Hepatocyte (in vitro differentiated cells): ENCODE measurements around the gene TBC1D9. TPM values are rescaled to one million over a fixed set of nuclear protein-coding genes. Genes with fewer than 3 reads are reported as not detected.

ENCODE experiments used
- DNase-seq: peaks from one replicate; pipeline ENCODE4 v3.0.0-alpha.2; 2016; ENCODE audit warnings: low spot score
- H2AFZ ChIP-seq: fragments of 200-600 bp; sonication (generic); 2 replicates; pipeline ENCODE4 v1.6.0; 2016; ENCODE audit warnings: antibody characterized with exemption, mild to moderate bottlenecking
- H3K27ac ChIP-seq: fragments of 200-600 bp; sonication (generic); 2 replicates; pipeline ENCODE4 v1.5.1; 2016; ENCODE audit warnings: mild to moderate bottlenecking
- H3K27me3 ChIP-seq: fragments of 200-600 bp; sonication (generic); 2 replicates; pipeline ENCODE4 v1.6.1; 2016
- H3K36me3 ChIP-seq: fragments of 200-600 bp; sonication (generic); replicated peaks from 2 replicates; pipeline ENCODE4 v1.5.1; 2016; ENCODE audit warnings: low read depth; ENCODE audit not compliant: insufficient read depth
- H3K4me1 ChIP-seq: fragments of 200-600 bp; sonication (generic); 2 replicates; pipeline ENCODE4 v1.5.1; 2016; ENCODE audit warnings: mild to moderate bottlenecking, moderate library complexity; ENCODE audit not compliant: insufficient read depth
- H3K4me2 ChIP-seq: fragments of 200-600 bp; sonication (generic); 2 replicates; pipeline ENCODE4 v1.6.0; 2016
- H3K4me3 ChIP-seq: fragments of 200-600 bp; sonication (generic); 2 replicates; pipeline ENCODE4 v1.5.1; 2016; ENCODE audit warnings: mild to moderate bottlenecking
- H3K79me2 ChIP-seq: fragments of 200-600 bp; sonication (generic); 2 replicates; pipeline ENCODE4 v1.6.0; 2017; ENCODE audit warnings: mild to moderate bottlenecking
- H3K9me2 ChIP-seq: fragments of 200-600 bp; sonication (generic); replicated peaks from 2 replicates; pipeline ENCODE4 v1.6.0; 2017; ENCODE audit warnings: mild to moderate bottlenecking; ENCODE audit not compliant: insufficient read depth
- H3K9me3 ChIP-seq: fragments of 200-600 bp; sonication (generic); 2 replicates; pipeline ENCODE4 v1.5.1; 2016; ENCODE audit warnings: low read depth, mild to moderate bottlenecking
- H4K20me1 ChIP-seq: fragments of 200-600 bp; sonication (generic); 2 replicates; pipeline ENCODE4 v1.6.0; 2016; ENCODE audit warnings: mild to moderate bottlenecking; ENCODE audit not compliant: insufficient read depth, poor library complexity, severe bottlenecking
- EZH2 ChIP-seq: fragments of 200-600 bp; sonication (generic); IDR thresholded peaks from 2 replicates; pipeline ENCODE4 v1.6.1; 2016; ENCODE audit warnings: antibody characterized with exemption, mild to moderate bottlenecking, borderline replicate concordance
- EZH2phosphoT487 ChIP-seq: fragments of 200-600 bp; sonication (generic); IDR thresholded peaks from one replicate; pipeline ENCODE4 v1.6.1; 2018; ENCODE audit warnings: antibody characterized with exemption, mild to moderate bottlenecking, low read depth, moderate library complexity; ENCODE audit not compliant: unreplicated experiment, severe bottlenecking
- WGBS: methylation state at CpG from one replicate; pipeline ENCODE4 v1.1.6; 2016; ENCODE audit warnings: low lambda C conversion rate; ENCODE audit errors: missing lambda C conversion rate; 5-methylcytosine and 5-hydroxymethylcytosine counted together
- polyA plus RNA-seq: library from polyadenylated mRNA; unstranded; fragments of >200 nt; fragmentation: Nextera tagmentation; extraction: Ambion mirVana; gene quantifications from 2 replicates; pipeline ENCODE4 v1.2.1, GENCODE V29; 2016
- total RNA-seq: library from RNA; depleted of rRNA; stranded (reverse); fragments of >200 nt; gene quantifications from 2 replicates; pipeline ENCODE4 v1.2.3, GENCODE V29; 2014
- TF ChIP-seq, protein P1 (sequence below): fragments of 200-600 bp; sonication (generic); IDR thresholded peaks from 2 replicates; pipeline ENCODE4 v1.5.1; 2016; ENCODE audit warnings: antibody characterized with exemption, mild to moderate bottlenecking; ENCODE audit not compliant: poor library complexity

The TBC1D9 gene
- total and polyA plus RNA-seq, 2 experiments from 2014 or later: 10.5 to 35.6 TPM

DNA sequence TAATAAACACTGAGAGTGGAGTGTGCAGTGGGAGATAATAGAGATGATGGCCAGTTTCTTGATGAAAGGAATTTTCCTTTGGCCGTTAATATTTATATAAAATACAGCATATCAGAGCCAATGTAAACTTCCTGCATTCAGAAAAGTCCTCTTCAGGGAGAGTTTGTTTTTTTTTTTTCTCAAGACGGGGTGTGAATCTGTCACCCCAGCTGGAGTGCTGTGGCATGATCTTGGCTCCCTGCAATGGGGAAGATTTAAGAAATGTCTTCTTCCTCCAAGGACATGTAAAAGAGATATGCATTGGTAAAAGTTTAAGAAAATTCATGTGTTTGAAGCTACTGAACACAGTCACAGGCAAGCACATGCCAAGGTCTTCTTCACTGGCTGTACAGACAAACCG is 25.4 kb upstream of the TBC1D9 start:
- Histone ChIP-seq H3K4me1 (no peaks in the 10 kb centered on the region), H4K20me1 (no peaks in the 10 kb centered on the region), H3K79me2 (no peaks in the 10 kb centered on the region), H3K4me2 (no peak overlapping the region), H3K9me3 (no peaks in the 10 kb centered on the region), H2AFZ (no peak overlapping the region), H3K9me2 (no peaks in the 10 kb centered on the region), H3K27ac (no peak overlapping the region), H3K27me3 (no peaks in the 10 kb centered on the region), H3K36me3 (no peaks in the 10 kb centered on the region), H3K4me3 (no peak overlapping the region)
- no peak for DNase-seq
- TF ChIP-seq EZH2: no peak
- TF ChIP-seq EZH2phosphoT487: no peak
- TF ChIP-seq, protein P1, sequence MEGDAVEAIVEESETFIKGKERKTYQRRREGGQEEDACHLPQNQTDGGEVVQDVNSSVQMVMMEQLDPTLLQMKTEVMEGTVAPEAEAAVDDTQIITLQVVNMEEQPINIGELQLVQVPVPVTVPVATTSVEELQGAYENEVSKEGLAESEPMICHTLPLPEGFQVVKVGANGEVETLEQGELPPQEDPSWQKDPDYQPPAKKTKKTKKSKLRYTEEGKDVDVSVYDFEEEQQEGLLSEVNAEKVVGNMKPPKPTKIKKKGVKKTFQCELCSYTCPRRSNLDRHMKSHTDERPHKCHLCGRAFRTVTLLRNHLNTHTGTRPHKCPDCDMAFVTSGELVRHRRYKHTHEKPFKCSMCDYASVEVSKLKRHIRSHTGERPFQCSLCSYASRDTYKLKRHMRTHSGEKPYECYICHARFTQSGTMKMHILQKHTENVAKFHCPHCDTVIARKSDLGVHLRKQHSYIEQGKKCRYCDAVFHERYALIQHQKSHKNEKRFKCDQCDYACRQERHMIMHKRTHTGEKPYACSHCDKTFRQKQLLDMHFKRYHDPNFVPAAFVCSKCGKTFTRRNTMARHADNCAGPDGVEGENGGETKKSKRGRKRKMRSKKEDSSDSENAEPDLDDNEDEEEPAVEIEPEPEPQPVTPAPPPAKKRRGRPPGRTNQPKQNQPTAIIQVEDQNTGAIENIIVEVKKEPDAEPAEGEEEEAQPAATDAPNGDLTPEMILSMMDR: no peak
- 69% methylated on average over 3 of the region's 3 CpGs for WGBS

DNA sequence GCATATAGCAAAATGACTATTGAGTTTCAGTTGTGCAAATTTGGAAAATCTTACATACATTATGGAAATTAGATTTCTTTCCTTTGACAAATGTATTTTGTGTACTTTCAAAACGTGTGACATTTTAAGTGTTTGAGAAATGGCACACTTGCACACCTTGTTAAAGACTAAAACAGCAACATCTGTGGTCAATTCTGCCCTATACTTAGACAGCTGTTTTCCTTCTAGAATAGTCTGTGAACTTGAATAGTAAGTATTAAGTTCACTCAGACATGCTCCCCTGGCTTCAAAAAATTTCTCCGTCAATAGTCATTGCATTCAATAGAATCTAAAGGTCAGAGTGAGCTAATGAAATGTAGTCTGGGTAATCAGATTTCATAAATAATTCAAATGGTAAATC is 21.7 kb upstream of the TBC1D9 start:
- Histone ChIP-seq H3K27me3 (no peaks in the 10 kb centered on the region), H3K27ac (no peak overlapping the region), H3K9me3 (no peaks in the 10 kb centered on the region), H3K36me3 (no peaks in the 10 kb centered on the region), H3K4me1 (no peaks in the 10 kb centered on the region), H3K9me2 (no peaks in the 10 kb centered on the region), H3K4me3 (no peak overlapping the region), H4K20me1 (no peaks in the 10 kb centered on the region), H2AFZ (no peak overlapping the region), H3K79me2 (no peaks in the 10 kb centered on the region), H3K4me2 (no peak overlapping the region)
- TF ChIP-seq EZH2 (no peak), EZH2phosphoT487 (no peak)
- TF ChIP-seq, protein P1: no peak
- 79% methylated on average over 2 of the region's 2 CpGs for WGBS
- DNase-seq: no peak

DNA sequence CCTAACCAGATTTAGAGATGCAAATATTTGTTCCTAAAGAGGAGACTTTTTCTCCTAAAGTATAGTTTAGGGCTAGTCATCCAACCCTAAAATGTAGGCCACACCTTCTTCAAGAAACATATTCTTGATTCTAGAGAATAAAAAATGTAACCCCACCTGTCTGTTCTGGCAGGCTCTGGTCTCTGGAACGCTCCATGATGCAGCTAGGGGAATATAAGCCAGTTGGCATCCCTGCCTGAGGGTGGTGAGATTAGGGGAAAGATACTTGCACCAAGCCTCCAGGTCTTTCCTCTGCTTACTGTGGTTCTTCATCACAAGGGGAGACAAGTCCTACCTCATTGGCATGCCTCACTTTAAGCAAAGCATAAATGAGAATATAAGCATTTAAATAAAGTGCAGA is 21.2 kb upstream of the TBC1D9 start:
- no peak overlapping the region for H3K4me3 ChIP-seq
- TF ChIP-seq EZH2 (no peak), EZH2phosphoT487 (no peak)
- TF ChIP-seq, protein P1: no peak

DNA sequence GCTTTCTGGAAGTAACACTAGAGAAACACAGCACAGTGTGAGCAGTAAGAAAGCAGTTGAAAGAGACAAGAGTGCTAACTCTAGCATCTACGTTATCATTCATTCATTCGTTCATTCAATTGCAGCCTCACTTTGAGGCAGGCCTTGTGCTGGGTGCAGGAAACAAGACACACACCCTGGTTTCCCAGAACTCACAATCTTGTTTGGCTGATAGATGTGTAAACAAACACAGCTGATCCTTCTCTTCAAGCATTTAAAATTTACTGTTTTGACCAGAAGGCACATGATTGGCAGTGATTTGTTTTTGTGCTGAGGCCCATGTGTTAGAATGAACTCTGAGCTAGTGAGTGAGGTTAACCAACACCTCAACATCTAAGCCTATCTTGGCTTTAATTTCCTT is 20.4 kb upstream of the TBC1D9 start:
- H3K4me3 ChIP-seq: no peak overlapping the region
- H3K9me3 ChIP-seq: no peaks in the 10 kb centered on the region
- no peak for DNase-seq
- H4K20me1 ChIP-seq: no peaks in the 10 kb centered on the region
- no peaks in the 10 kb centered on the region for H3K79me2 ChIP-seq
- H3K27me3 ChIP-seq: no peaks in the 10 kb centered on the region
- TF ChIP-seq, protein P1: no peak
- no peak for TF ChIP-seq EZH2
- no peak for TF ChIP-seq EZH2phosphoT487
- H2AFZ ChIP-seq: no peak overlapping the region
- WGBS: 80% methylated on average over 2 of the region's 2 CpGs
- H3K4me2 ChIP-seq: no peak overlapping the region
- H3K36me3 ChIP-seq: no peaks in the 10 kb centered on the region
- H3K9me2 ChIP-seq: no peaks in the 10 kb centered on the region
- H3K27ac ChIP-seq: no peak overlapping the region
- H3K4me1 ChIP-seq: no peaks in the 10 kb centered on the region

More for the DNA sequence above, 21.2 kb upstream of the TBC1D9 start:
- Histone ChIP-seq H3K4me1 (no peaks in the 10 kb centered on the region), H3K9me3 (no peaks in the 10 kb centered on the region), H3K36me3 (no peaks in the 10 kb centered on the region), H3K27ac (no peak overlapping the region), H2AFZ (no peak overlapping the region), H3K9me2 (no peaks in the 10 kb centered on the region), H3K79me2 (no peaks in the 10 kb centered on the region), H3K27me3 (no peaks in the 10 kb centered on the region), H3K4me2 (no peak overlapping the region), H4K20me1 (no peaks in the 10 kb centered on the region)
- DNase-seq: no peak
- WGBS: 100% methylated on average over 1 of the region's 1 CpG
